ENCODE data around the gene CEP72.
"Not testable (repeated sequence)": the region's sequence is repeated elsewhere in the genome, so short reads cannot be mapped to it uniquely, and the experiment has no call there.

DNA sequence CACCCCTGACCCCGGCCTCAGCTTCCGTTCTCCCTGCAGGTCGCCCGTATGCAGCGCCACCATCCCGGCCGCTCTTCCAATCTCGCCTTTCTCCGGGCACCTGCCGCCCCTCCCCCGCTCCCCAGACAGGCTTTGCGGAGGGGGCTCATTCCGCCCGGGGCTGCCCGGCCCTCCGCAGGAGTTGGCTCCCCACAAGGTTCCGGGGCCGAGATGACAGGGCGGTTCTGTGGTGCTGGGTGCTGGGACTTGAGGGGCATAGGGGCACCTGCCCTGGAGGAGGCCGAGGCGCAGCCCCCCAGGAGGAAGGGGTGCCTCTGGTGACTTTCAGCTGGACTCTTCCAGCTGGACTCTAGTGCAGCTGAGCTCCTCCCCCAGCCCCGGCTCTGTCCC, 81.9 kb downstream of the CEP72 start:
- TF ChIP-seq ARNT (IDR thresholded peaks at IDR 0.05); SP1 (IDR thresholded peaks at IDR 0.05); CTBP1 (IDR thresholded peaks at IDR 0.05; ENCODE audit: borderline replicate concordance); FOXA1 (IDR thresholded peaks at IDR 0.05); HDGF (IDR thresholded peaks at IDR 0.05; ENCODE audit: borderline replicate concordance); BHLHE40 (IDR thresholded peaks at IDR 0.05; ENCODE audit: borderline replicate concordance); SUZ12 (IDR thresholded peaks at IDR 0.05); FOXM1 (IDR thresholded peaks at IDR 0.05; ENCODE audit: borderline replicate concordance); TARDBP (IDR thresholded peaks at IDR 0.05): not testable (repeated sequence)
